Subcutaneous adipose tissue (tissue), 4 donors: ENCODE data around the gene CDH12. TPM values are rescaled to one million over a fixed set of nuclear protein-coding genes. Genes with fewer than 3 reads are reported as not detected.

ENCODE experiments used
- total RNA-seq, 4 donors: library from RNA; depleted of rRNA; stranded (reverse); fragments of >200 nt; gene quantifications; one replicate each; pipeline ENCODE4 v1.1.0, GENCODE V29; 2016
- TF ChIP-seq, protein P1 (sequence below): fragments of 450-650 bp; IDR thresholded peaks from one replicate; pipeline ENCODE4 v1.5.1; 2016; ENCODE audit warnings: low read depth, mild to moderate bottlenecking, control low read depth, antibody characterized with exemption, moderate library complexity

Gene CDH12
- total RNA-seq, 4 donors from 2014 or later: 0.17 to 0.44 TPM; not detected in 2

DNA sequence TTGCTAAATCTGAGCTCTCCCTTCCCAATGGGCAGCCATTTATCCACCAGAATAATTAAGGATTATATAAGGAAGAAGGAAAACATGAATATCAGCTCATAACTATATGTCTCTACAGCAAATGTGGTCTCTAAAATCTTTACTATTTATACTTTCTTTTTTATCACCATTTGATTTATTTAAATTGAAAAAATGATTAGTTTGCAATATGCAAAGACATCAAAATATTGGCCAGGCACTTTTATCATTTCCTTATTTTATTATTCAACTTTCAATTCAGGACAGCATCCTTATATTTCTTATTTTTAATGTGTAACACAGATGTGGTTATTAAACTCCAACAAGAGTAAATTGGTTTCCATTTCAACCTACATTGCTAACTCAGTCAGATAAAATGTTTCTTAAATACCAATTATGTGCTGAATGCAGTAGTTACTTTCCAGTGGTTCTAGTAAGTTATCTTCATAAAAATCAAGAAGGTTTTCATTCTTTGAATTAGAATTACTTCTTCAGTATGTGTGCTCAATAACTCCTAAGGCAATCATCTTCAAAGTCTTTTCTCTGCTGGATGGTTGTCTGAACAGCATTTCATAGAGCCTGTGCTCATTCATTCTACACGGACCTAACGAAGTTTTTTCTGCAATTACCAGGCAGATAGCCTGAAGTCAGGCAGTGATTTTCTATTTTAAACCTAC lies 1148.0 kb downstream of the CDH12 start:
- TF ChIP-seq, protein P1, sequence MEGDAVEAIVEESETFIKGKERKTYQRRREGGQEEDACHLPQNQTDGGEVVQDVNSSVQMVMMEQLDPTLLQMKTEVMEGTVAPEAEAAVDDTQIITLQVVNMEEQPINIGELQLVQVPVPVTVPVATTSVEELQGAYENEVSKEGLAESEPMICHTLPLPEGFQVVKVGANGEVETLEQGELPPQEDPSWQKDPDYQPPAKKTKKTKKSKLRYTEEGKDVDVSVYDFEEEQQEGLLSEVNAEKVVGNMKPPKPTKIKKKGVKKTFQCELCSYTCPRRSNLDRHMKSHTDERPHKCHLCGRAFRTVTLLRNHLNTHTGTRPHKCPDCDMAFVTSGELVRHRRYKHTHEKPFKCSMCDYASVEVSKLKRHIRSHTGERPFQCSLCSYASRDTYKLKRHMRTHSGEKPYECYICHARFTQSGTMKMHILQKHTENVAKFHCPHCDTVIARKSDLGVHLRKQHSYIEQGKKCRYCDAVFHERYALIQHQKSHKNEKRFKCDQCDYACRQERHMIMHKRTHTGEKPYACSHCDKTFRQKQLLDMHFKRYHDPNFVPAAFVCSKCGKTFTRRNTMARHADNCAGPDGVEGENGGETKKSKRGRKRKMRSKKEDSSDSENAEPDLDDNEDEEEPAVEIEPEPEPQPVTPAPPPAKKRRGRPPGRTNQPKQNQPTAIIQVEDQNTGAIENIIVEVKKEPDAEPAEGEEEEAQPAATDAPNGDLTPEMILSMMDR: no peak

DNA sequence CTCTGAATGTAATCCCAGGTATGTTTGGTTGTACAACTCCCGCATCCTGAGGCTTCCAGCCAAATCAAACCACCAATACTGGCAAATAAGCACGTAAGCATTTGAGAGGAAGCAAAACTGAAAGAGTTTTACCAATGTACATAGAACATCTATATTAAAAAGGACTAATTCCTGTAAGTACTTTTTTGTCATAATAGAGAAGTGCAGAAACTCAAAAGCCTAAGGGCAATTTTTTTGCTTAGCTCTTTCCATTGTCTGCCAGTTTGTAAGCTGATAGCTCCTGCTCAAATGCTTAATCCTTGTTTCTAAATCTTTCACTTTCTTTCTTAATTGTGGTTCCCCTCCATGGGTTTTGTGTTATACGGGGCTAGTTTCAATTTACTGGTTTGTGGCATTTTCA lies 1151.8 kb downstream of the CDH12 start:
- TF ChIP-seq, protein P1: no peak
